Muscle layer of duodenum (tissue), 2 donors: Measurements from ENCODE around the gene BRAT1.
"Not testable (repeated sequence)": the region's sequence is repeated elsewhere in the genome, so short reads cannot be mapped to it uniquely, and the experiment has no call there.

Source experiments
- H3K27ac ChIP-seq: one replicate; pipeline ENCODE4 v1.7.0; 2013; ENCODE audit warnings: mild to moderate bottlenecking, low read length
- H3K27me3 ChIP-seq: one replicate; pipeline ENCODE4 v1.7.0; 2013; ENCODE audit warnings: low read depth, mild to moderate bottlenecking, control low read depth, low read length
- H3K36me3 ChIP-seq, 2 donors: one replicate each; pipeline ENCODE4 v1.7.0; 2013; ENCODE audit warnings: low read length in 2 of 2, control low read depth in 1 of 2, mild to moderate bottlenecking in 1 of 2; ENCODE audit not compliant: insufficient read depth in 2 of 2, control insufficient read depth in 1 of 2
- H3K4me1 ChIP-seq, 2 donors: one replicate each; pipeline ENCODE4 v1.7.0; 2013; ENCODE audit warnings: low read length in 2 of 2, mild to moderate bottlenecking in 2 of 2, control low read depth in 1 of 2, moderate library complexity in 1 of 2; ENCODE audit not compliant: insufficient read depth in 2 of 2, control insufficient read depth in 1 of 2
- H3K4me3 ChIP-seq, 2 donors: one replicate each; pipeline ENCODE4 v1.7.0; 2013; ENCODE audit warnings: low read length in 2 of 2, low read depth in 1 of 2, mild to moderate bottlenecking in 1 of 2
- H3K9me3 ChIP-seq, 2 donors: one replicate each; pipeline ENCODE4 v1.7.0; 2013; ENCODE audit warnings: low read length in 2 of 2, control low read depth in 1 of 2, mild to moderate bottlenecking in 1 of 2; ENCODE audit not compliant: control insufficient read depth in 1 of 2
- donor health status: healthy.

BRAT1 gene

DNA sequence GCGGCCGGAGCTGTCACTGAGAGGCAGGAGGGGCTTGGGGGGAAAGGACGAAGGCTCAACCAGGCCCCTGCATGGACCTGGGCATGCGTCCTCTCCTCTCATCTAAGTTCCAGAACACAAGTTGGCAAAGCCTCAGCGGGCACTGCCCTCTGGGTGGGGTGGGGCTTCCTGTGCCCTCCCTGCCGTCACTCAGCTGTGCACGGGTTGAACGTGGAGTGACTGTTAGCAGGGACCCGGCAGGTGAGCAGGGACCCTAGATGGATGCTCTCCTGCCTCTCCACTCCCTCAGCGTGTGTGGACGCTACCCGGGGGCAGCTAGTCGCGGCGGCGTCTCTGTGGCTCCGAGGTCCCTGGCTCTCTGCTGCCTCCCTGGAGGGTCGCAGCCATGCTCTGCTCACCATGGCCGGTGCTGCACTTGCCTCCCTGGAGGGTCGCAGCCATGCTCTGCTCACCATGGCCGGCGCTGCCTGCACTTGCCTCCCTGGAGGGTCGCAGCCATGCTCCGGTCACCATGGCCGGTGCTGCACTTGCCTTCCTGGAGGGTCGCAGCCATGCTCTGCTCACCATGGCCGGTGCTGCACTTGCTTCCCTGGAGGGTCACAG, 40.0 kb upstream of the BRAT1 start:
- no peak overlapping the region for H3K27ac ChIP-seq
- no peak overlapping the region for H3K4me3 ChIP-seq
- H3K27me3 ChIP-seq, result no peaks in the 10 kb centered on the region
- peaks cover 9 to 79% of the 10 kb centered on the region in 2 donors for H3K36me3 ChIP-seq
- H3K9me3 ChIP-seq, result no peaks in the 10 kb centered on the region
- no peaks in the 10 kb centered on the region for H3K4me1 ChIP-seq

DNA sequence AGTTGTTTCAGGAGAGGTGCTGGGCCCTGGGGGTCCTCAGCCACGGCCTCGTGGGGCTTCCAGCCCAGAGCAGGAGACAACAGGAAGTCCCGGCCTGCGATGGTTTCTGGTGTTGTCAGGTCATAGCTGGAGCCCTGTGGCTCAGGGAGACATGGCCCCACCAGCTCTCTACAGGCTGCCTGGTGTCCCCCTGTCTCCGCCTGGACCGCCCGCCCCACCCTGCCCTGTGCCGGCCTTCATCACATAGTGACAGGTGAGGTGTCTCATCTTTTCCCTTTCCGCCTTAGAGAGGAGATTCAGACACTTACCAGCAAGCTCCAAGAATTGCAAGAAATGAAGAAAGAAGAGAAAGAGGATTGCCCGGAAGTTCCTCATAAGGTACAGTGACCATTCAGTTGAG, 39.3 kb upstream of the BRAT1 start:
- no peaks in the 10 kb centered on the region for H3K9me3 ChIP-seq
- H3K36me3 ChIP-seq, result peaks cover 5 to 82% of the 10 kb centered on the region in 2 donors
- H3K27me3 ChIP-seq, result no peaks in the 10 kb centered on the region
- no peak overlapping the region for H3K4me3 ChIP-seq
- H3K27ac ChIP-seq, result no peak overlapping the region
- no peaks in the 10 kb centered on the region for H3K4me1 ChIP-seq

DNA sequence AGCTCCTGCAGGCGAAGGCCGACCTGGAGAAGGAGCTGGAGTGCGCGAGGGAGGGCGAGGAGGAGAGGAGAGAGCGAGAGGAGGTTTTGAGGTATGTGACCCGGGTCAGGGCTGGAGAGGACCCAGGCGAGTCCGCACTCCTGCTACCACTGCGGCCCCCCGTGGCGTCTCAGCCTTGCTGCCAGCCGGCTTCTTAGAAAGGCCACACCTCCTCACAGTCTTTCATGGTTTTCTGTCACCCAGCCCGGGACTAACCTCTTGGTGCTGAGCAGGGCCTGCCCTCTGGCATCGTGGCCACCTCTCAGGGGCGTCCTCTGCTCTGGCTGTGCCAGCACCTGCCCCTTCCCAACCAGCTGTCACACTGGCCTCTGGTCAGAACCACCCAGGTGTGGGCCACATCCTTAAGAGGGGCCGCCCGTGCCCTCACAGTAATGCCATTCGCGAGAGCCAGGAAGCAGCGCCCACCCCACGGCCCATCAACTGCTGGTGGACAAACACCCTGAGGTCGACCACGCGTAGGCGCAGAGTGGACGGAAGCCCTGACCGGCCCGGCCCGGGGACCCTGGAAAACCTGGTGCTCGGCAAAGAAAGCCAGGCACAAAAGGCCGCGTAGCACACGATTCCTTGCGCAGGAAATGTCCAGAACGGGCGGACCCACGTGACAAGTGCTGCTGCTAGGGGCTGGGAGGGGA, 37.9 kb upstream of the BRAT1 start:
- Histone ChIP-seq H3K9me3 (no peaks in the 10 kb centered on the region), H3K27me3 (no peaks in the 10 kb centered on the region), H3K4me1 (no peaks in the 10 kb centered on the region), H3K27ac (no peak overlapping the region), H3K36me3 (peaks cover 5 to 81% of the 10 kb centered on the region in 2 donors), H3K4me3 (no peak overlapping the region)

DNA sequence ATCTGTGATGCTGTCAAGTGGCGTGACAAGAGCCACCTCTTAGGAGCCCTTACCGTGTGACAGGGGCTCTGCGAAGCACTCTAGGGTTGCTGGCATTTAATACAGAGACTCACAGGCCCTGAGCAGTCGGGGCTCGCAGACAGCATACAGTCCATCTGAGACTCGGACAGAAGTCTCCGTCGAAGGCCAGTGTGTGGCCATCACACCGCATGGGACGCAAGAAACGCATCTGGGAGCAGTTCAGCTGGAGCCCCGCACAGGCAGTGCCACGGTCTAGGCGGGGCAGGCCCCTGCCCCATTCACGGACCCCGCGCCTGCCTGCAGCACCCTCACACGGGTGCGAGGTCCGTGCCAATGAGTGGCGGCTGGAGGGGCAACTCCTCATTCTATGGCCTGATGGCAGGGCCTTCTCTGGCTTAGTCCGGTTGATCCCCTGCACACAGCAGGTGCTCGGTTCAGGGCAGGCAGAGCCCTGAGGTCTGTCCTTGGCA, 37.1 kb upstream of the BRAT1 start:
- H3K4me3 ChIP-seq, result no peak overlapping the region
- no peaks in the 10 kb centered on the region for H3K27me3 ChIP-seq
- H3K9me3 ChIP-seq, result no peaks in the 10 kb centered on the region
- no peaks in the 10 kb centered on the region for H3K4me1 ChIP-seq
- H3K36me3 ChIP-seq, result peaks cover 5 to 82% of the 10 kb centered on the region in 2 donors
- no peak overlapping the region for H3K27ac ChIP-seq

DNA sequence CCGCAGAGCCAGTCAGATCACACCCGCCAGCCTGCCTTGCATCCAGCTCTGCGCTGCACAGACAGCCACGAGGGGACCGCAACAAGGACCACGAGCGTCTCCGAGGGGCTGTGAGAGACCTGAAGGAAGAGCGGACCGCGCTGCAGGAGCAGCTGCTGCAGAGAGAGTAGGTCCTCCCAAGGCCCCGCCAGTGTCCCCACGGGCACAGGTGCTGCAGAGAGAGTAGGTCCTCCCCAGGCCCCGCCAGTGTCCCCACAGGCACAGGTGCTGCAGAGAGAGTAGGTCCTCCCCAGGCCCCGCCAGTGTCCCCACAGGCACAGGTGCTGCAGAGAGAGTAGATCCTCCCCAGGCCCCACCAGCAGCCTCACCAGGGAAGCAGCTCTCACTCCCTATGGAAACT, 34.6 kb upstream of the BRAT1 start:
- H3K4me1 ChIP-seq, H3K27me3 ChIP-seq, H3K9me3 ChIP-seq, H3K4me3 ChIP-seq, H3K27ac ChIP-seq: not testable (repeated sequence)
- peaks cover 10 to 79% of the 10 kb centered on the region in 2 donors for H3K36me3 ChIP-seq

DNA sequence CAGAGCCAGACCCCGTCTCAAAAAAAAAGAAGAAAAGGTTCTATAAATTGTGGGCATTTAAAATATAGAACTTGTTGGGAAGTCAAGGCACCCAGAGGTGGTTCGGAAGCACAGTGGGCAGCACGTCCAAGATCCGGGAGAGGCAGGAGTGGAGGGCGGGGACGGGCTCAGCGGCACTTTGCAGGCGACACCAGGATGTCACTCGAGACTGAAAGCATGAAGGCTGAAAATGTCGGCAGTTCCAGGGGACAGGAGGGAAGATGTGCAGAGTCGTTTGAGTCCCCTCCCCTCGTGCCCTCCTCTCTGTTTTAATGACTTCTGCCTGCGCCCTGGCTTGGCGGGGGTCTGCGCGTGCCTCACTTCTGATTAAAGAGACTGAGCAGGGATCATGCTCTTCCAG, 34.0 kb upstream of the BRAT1 start:
- Histone ChIP-seq H3K4me1 (no peaks in the 10 kb centered on the region), H3K27ac (no peak overlapping the region), H3K27me3 (no peaks in the 10 kb centered on the region), H3K4me3 (no peak overlapping the region), H3K9me3 (no peaks in the 10 kb centered on the region), H3K36me3 (peaks cover 13 to 78% of the 10 kb centered on the region in 2 donors)

DNA sequence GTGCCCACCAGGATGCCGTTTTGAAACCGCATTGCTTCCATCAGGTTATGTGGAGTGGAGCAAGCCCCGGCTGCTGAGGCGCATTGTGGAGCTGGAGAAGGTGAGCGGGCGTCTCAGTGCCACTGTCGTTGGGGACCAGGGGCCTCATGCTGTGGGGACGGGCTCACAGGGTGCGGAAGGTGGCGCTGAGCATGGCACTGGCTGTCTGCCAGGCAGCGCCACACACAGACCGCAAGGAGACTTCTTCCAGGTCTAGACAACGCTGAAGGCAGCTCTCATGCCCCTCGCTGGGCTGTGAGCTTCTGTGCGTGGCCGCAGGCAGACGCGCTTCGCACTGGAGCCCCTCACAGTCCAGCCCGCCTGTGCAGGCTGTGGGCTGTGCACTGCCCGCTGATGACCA, 32.5 kb upstream of the BRAT1 start:
- Histone ChIP-seq H3K36me3 (peaks cover 20 to 71% of the 10 kb centered on the region in 2 donors), H3K9me3 (no peaks in the 10 kb centered on the region), H3K27ac (no peak overlapping the region), H3K4me3 (no peak overlapping the region), H3K4me1 (no peaks in the 10 kb centered on the region), H3K27me3 (no peaks in the 10 kb centered on the region)

DNA sequence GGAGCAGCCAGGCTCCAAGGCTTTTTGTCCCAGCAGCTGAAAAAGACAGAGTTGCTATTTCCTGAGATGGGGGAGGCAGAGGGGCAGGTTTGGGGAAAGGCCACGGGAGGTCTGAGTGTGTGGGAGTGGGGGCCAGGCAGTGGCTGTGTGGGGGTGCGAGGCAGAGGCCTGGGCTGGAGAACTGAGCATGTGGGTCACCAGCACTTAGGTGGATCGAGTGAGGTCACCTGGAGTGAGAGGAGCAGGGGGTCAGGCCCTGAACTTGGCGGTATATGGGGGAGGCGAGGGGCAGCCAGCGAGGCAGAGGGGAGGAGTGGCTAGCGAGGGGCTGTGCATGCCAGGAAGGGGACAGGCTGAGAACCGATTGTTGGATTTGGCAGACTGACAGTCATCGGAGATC, 31.8 kb upstream of the BRAT1 start:
- Histone ChIP-seq H3K27me3 (no peaks in the 10 kb centered on the region), H3K4me1 (no peaks in the 10 kb centered on the region), H3K4me3 (no peak overlapping the region), H3K27ac (no peak overlapping the region), H3K36me3 (peaks cover 20 to 64% of the 10 kb centered on the region in 2 donors), H3K9me3 (no peaks in the 10 kb centered on the region)

DNA sequence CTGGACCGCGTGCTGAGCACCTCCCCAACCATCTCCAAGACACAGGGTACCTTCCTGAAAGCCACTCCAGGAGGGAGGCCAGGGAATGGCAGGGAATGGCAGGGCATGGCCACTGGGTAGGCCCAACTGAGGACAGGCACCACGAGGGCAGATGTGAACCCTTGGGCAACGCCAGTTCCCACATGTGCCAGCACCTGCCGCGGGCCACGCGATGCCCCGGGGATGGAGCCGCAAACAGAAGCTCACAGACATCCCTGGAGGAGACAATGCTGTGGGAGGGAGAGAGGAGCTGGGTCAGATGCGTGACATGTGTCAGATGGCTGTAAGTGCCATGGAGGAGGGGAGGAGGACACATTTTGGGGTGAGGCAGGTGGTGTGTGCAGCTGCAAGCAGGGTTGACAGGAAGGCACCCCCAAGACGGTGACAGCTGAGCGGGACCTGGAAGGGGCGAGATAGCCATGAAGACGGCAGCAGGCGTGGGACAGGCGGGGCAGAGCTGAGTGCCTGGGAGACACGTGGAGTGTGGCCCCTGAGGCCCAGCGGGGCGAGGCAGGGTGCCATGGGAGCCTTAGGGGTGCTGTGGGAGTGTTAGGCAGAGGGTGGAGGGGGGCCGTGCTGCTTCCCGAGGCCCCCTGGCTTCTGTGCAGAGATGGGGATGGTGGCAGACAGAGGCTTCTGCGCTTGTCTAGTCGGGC, 31.1 kb upstream of the BRAT1 start:
- no peaks in the 10 kb centered on the region for H3K27me3 ChIP-seq
- H3K27ac ChIP-seq, result no peak overlapping the region
- no peaks in the 10 kb centered on the region for H3K9me3 ChIP-seq
- H3K4me3 ChIP-seq, result no peak overlapping the region
- H3K36me3 ChIP-seq, result peaks cover 20 to 61% of the 10 kb centered on the region in 2 donors
- H3K4me1 ChIP-seq, result no peaks in the 10 kb centered on the region

DNA sequence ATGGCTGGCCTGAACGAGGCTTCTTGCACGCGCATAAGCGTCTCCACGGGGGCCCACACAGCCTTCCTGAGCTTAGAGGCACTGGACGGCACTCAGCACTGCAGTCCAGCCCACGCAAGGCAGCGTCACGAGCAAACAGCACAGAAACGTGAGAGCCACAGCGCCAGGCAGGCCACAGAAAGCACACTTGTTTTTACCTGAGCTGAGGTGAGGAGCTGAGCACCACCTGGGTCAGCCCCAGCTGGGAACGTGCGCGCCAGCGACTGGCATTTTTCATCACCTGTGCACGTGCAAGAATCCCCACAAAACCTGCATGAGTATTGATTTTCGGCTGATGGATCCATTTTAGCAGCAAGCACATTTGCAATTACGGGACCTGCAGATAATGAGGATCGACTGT, 30.1 kb upstream of the BRAT1 start:
- Histone ChIP-seq H3K4me3 (no peak overlapping the region), H3K27ac (no peak overlapping the region), H3K36me3 (peaks cover 20 to 51% of the 10 kb centered on the region in 2 donors), H3K9me3 (no peaks in the 10 kb centered on the region), H3K27me3 (no peaks in the 10 kb centered on the region), H3K4me1 (no peaks in the 10 kb centered on the region)

DNA sequence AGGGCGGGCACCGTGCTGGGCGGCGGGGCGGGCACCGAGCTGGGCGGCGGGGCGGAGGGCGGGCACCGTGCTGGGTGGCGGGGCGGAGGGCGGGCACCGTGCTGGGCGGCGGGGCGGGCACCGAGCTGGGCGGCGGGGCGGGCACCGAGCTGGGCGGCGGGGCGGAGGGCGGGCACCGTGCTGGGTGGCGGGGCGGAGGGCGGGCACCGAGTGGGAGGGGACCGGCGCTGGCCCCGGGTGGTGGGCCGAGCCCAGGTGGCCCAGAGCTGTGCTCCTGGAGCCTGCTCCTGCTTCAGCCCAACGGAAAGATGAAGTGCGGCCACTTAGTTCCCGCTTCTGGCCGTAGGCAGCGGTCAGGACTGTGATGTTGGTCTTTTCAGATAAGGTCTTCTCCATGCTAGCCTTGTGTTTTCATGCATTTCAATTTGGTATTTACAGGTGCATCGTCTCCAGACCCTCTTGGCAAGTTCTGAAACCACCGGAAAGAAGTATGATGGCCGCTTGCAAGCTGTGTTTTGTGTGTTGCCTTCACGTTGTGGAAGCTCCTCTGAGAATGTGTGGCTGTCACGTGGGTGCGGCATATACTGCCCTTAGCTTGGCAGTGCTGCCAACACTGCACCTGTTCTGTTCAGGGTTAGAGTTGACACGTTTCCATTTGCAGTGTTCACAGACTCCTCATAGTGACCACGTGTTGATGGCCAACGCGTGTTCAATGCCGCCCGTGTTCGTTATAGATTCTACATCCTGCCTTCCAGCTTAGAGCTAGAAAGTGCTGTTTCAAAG, 28.7 kb upstream of the BRAT1 start:
- Histone ChIP-seq H3K4me1 (no peaks in the 10 kb centered on the region), H3K4me3 (no peak overlapping the region), H3K27me3 (no peaks in the 10 kb centered on the region), H3K36me3 (peaks cover 20 to 46% of the 10 kb centered on the region in 2 donors), H3K9me3 (no peaks in the 10 kb centered on the region), H3K27ac (no peak overlapping the region)
